ENCODE results near the gene NEK8.
A peak's percentile ranks its signal among the peaks of the same experiment; 100 is the strongest.
"Not testable (repeated sequence)": the region's sequence is repeated elsewhere in the genome, so short reads cannot be mapped to it uniquely, and the experiment has no call there.

NEK8 gene

DNA sequence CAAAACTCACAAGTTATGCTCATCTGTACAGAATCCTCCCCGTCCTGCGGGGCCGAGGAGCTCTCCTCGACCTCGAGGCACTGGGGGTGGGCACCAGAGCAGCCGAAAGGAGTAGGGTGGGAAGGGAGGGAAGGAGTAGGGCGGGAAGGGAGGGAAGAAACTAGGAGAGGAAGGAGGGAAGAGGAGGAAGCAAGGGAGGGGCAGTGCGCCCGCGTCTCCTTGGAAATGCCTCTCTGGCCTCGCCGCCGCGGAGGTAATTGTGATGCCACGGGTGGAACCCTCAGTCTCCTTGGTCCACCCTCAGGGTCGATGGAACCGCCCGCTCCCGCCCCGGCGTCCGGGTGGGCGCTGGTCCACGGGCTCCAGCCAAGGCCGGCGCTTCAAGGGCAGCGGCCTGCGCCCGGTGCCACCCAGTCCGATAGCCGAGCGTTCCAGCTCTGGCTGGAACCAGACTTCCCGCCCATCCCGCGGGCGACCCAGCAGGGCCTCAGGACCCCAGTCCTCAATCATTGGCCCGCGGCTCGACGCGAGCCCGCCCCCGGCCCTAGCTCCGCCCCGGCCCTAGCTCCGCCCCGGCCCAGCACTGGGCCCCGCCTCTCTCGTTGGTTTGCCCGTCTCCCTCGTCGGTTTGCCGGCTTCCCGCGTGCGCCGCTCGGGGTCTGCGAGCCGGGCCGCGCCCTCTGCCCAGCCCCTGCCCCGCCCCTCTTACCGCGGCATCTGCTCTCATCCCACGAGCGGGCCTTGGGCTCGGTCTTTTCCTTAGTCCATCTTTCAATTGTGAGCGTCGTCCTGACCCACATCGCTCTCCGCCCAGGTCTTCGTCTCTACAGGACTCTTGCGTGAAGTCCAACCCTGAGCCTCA, 17.5 kb upstream of the NEK8 start:
- peak; percentile 75 for DNase-seq (ENCODE audit: low spot score)

DNA sequence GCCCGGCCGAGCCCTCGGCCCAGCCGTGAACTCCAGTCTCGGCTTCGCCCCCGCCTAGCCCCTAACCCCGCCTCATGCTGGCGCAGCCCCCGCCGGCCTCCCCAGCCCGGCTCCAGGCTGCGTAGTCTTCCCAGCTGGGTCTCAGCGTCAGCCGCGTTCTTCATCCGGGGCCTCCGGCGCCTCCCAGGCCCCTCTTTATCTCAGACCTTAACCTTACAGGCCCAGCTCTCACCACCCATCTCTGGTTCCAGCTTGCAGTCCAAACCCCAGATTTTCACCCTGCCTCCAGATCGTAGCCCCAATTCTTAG, 16.9 kb upstream of the NEK8 start, which contains the start of gene PROCA1:
Gene PROCA1 (minus strand): TSS at position 166 of the 309 bp plus-strand sequence. CDS start 228 bp downstream, outside the sequence.
- DNase-seq (ENCODE audit: low spot score), result no peak

DNA sequence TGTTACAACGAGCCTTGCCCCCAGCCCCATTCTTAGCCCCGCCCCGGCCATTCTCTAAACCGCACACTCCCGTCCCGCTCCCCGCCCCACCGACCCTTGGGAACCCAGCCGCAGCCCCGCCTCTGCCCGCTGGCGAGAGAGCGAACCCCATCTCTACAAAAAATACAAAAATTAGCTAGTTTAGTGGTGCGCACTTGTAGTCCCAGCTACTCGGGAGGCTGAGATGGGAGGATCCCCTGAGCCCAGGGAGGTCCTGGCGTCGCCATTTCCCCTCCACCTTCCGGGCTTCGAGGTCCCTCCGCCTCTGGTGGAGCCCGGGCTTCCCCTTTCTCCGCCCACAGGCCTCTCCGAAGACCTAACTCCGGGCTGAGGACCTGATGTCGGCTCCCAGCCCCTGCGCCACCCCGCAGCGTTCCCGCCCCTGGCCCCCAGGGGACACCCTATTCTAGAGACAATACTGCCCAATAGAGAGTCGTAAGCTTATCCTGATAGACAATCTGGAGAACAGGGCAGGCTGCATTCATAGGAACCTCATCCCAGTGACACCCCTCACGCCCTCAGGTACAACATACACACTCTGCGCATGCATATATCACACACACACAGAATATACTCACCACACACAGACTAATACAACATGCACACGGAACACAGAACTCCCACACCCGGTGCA, 16.4 kb upstream of the NEK8 start:
- DNase-seq (ENCODE audit: low spot score), result no peak

DNA sequence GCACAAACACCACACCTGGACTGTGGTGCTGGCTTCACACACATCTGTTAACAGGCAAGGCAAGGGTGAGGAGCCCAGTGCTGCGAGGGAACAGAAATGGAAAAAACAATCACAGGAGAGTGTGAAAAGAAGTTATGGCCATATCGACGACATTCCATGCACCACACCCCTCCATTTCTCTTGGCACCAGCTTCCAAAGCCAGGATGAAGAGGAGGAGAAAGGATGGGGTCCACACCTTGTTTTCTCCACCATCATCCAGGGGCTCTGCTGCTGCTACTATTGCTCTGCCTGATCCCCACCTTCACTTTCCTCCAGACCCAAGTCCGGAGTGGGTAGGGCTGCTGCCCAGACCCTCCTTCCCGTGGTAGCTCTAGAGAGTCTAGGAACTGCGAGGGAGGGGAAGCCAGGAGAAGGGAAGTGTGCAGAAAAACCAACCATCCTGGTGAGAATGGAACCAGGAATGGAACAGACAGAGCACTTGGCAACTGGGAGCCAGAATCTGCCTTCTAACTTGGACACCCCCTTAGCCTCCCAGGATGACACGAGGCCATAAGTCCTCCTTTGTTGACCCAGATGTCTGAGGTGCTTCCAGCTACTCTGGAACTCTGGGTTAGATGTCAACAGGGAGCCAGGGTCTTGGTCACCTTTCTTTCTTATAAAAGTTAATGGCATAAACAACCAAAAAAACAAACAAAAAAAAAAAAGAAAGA, 15.7 kb upstream of the NEK8 start:
- DNase-seq (ENCODE audit: low spot score), result no peak

DNA sequence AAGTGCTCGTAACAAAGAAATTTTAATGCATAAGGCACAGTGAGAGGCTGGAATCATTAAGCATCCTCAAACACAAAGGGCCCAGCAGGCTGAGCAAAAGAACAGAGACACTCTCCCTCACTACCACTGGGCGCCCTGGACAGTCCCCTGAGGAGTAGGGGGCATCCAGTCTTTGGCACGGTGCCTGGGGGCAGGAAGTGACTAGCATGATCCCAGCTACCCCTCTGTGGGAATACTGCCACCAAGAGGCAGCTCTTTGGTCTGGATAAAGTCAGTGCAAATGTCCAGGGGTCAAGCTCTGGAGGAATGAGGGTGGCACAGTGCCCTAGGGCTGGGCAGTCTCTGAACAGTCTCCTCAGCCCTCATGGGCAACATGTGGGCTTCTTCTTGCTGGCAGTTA, 14.3 kb upstream of the NEK8 start:
- no peak for DNase-seq (ENCODE audit: low spot score)

DNA sequence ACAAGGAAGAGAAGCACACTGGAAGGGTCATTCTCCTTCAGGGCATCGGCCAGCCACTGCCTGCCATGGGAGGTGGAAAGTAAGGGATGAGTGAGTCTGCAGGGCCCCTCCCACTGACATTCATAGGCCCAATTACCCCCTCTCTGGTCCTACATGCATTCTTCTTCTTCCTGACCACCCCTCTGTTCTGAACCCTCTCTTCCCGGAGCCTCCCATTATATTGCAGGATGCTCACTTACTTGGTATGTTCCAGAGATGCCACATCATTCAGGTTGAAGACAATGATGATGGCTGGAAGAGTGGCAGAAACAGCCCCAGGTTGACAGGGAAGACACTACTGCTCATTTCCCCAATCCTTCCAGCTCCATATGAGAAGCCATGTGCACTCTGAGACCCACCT, 13.4 kb upstream of the NEK8 start:
- DNase-seq (ENCODE audit: low spot score), result no peak

DNA sequence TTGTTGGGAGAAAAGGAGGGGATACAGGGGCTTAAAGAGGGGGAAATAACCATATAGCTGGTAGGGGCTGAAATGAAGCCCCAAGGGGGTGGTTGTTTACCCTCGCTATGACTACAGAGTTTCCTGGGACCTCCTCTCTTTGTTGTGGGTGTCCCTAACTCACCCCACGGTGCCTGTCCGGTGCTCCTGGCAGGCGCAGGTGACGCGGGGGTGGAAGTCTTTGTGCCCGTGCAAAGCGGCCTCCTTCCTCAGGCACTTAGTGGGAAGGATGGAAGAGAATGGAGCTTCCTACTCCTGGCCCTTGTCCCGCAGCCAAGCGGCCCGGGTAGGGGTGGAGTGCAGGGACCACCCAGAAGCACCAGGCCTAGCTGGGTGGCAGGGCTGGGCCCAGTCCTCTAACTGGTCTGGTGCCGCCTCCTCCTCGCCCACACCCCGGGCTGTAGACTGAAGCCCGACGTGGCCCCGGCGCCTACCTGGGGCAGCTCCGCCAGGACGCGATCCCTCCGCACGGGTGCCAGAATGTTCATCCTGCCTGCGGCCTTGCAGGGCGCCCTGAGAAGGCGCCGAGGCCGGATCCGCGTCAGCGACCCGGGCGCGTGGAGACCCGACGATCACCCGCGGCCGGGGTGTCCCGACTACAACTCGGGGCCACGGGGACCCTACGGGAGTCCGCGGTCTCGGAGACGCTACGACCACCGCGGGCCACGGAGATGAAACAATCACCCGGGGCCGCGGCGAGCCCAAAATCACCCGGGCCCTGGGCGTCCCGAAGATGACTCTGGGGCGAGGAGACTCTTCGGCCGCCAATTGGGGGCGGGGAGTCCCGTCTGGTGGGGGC, 11.6 kb upstream of the NEK8 start:
- no peak for DNase-seq (ENCODE audit: low spot score)

DNA sequence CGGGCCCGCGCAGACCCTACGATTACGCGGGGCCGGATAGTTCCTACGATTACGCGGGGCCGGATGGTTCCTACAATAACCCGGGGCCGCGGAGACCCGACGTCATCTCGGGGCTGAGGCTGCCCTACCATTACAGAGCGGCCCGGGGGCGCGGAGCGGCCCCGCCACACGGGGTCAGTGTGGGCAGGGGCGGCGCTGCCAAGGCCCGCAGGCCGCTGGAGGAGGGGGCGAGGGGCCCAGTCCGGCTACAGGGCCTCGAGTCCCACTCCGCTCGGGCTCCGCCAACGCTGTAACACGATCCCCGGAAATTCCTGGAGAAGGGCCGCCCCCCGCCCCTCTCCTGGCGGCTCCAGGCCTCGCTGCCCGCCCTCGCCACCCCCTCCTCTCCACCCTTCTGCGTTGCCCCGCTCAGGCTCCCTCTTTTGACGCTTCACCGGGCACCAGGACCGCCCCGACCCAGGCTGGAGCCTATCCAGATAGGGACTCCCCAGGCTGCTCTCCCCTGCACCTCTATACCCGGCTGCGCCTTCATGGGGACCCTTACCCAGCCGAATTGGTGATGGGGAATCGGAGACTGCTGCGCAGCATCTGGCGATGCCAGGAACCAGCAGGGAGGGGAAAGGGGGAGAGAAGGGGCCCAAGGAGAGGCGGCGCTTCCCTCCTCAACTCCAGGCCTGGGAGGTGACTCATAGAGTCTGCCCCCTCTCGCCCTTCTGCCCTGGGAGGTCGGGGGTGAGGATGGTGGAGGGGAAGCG, 10.8 kb upstream of the NEK8 start, which contains the start of gene RAB34:
Gene RAB34 (minus strand): TSS at position 291 of the 755 bp plus-strand sequence. CDS start 602 bp downstream, outside the sequence.
- peak; percentile 25 for DNase-seq (ENCODE audit: low spot score)

DNA sequence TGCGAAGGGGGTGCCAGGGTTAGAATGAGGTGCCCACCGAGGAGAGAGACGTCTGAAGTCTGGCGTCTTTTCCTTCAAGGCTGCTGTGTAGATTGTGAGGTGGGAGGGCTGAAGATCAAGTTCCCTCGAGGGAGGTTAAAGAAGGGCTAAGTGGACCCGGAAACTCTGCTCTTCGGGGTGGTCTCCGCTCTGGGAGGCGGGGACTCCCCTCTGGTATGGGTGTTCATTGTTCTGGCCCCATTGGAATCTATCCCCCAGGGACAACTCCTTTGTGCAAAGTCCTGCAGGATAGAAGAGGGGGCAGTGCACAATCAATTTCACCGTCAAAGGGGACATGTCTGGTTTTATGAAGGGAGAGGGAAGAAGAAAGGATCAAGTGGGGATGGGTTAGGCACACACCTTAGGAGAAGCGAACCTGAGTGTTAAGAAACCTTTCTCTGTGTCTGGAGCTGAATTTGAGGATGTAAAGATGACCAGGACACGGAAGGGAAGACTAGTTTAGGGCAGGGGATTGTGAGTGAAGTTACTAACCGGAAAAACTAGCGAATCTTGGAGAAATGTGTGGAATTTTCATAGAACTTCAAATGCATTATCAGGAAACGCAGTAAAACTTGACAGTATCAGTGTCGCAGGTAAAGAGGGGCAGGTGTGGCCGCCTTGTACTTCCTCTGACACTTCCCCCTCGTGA, 10.1 kb upstream of the NEK8 start:
- DNase-seq (ENCODE audit: low spot score), result no peak

DNA sequence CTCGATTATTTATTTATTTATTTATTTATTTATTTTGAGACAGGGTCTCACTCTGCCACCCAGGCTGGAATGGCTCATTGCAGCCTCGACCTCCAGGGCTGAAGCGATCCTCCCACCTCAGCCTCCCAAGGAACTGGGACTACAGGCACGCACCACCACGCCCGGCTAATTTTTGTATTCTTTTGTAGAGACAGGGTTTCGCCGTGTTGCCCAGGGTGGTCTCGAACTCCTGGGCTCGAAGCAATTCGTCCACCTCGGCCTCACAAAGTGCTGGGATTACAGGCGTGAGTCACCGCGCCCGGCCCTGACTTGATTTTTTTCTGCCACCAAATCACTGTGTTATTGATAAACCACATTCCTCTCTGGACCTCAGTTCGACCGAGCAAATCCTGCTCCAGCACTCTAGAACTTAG, 9.6 kb upstream of the NEK8 start:
- DNase-seq (ENCODE audit: low spot score), result no peak

DNA sequence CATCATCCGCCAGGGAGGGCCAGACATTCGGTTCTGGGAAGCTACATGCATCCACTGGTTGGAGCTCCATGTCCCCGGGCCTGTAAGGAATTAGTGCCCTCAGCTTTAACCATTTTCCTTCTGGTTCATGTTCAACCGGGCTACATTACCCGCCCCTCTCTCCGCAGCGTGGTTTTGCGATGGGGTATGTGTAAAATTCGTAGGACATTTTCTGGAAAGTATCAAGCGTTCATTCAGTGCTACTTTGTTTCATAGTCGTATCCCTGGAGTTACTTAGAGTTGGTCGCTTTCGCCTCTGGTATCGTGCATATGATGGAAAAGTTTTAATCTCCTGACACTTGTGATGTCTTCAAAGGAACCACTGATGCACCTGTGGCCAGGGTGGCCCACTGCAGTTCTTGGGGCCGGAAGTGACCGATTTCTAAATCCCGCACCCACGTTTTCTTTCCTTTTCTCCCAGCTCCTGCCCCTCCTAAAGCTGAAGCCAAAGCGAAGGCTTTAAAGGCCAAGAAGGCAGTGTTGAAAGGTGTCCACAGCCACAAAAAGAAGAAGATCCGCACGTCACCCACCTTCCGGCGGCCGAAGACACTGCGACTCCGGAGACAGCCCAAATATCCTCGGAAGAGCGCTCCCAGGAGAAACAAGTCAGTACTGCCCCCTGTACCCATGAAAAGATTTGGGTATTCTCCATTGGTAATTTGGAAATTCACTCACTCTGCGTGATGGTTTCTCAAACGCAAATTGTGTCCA, 8.2 kb upstream of the NEK8 start:
- DNase-seq (ENCODE audit: low spot score), result no peak

DNA sequence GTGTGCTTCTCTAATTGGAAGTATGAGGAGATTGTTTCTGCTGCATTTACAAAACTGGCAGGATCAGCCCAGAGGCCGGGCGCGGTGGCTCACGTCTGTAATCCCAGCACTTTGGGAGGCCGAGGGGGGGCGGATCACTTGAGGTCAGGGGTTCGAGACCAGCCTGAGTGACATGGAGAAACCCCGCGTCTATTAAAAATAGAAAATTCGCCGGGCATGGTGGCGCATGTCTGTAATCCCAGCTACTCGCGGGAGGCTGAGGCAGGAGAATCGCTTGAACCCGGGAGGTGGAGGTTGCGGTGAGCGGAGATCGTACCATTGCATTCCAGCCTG, 7.6 kb upstream of the NEK8 start:
- DNase-seq (ENCODE audit: low spot score), result not testable (repeated sequence)

DNA sequence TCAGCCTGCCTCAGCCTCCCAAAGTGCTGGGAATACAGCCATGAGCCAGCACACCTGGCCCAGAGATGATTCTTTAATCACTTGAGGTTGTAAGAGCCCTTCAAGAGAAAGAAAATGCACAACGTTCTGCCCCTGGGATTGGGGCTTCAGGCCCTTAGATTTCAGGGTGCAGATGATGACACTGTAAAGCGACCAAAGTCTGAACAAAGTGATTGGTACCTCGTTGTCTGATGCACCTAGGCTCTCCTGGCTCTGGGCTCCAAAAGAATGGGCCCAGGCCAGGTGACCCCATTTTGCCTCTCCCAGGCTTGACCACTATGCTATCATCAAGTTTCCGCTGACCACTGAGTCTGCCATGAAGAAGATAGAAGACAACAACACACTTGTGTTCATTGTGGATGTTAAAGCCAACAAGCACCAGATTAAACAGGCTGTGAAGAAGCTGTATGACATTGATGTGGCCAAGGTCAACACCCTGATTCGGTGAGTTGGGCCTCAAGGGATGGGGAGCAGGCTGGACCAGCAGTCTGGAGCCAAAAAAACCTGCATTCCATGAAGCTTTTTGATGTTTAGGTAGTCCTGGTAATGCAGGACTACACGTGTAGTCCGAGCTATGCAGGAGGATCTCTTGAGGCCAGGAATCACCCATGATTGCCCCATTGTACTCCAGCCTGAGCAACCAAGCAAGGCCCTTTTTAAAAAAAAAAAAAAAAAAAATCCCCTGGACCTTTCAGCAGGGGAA, 6.0 kb upstream of the NEK8 start:
- DNase-seq (ENCODE audit: low spot score), result no peak

DNA sequence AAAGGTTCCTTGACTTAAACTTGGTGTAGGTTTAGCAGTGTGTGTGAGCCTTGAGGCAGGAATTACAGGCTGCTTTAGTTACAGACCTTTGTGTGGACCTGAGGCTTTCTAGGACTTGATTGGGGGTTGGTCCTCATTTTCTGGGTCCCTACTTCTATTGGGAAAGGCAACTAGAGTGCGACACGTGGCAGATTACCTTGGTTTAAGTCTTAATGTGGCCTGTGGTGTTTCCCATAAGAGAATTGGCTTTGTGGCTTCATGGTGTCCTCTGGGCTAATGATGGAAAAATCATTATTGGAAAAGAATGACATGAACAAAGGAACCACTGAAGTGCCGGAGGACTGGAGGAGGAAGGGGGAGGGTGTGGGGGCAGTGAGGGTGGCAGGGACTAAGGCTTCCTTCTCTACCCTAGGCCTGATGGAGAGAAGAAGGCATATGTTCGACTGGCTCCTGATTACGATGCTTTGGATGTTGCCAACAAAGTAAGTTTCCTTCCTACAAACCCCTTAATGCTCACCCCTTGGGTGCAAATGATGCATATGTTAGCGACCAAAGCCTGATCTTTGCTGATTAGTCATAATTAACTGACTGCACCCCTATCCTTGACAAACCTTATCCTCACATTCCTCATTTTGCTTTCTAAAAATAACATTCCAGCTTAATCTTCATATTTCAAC, 5.3 kb upstream of the NEK8 start:
- DNase-seq (ENCODE audit: low spot score), result no peak

DNA sequence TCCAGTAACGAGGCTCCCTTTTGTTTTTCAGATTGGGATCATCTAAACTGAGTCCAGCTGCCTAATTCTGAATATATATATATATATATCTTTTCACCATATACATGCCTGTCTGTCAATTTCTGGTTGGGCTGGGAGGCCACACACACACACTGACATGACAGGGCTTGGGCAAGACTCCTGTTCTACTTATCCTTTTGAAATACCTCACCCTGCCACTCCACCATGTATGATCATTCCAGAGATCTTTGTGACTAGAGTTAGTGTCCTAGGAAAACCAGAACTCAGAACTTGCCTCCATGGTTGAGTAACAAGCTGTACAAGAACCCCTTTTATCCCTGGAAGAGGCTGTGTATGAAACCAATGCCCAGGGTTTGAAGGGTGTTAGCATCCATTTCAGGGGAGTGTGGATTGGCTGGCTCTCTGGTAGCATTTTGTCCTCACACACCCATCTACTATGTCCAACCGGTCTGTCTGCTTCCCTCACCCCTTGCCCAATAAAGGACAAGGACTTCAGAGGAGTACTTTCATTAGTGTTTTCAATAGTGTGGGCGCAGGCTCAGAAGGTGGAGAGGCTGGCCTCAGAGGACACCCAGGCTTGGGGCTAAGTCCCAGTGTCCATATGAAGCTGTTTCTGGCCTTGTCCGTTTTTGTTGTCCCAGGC, 4.6 kb upstream of the NEK8 start:
- not testable (repeated sequence) for DNase-seq (ENCODE audit: low spot score)

DNA sequence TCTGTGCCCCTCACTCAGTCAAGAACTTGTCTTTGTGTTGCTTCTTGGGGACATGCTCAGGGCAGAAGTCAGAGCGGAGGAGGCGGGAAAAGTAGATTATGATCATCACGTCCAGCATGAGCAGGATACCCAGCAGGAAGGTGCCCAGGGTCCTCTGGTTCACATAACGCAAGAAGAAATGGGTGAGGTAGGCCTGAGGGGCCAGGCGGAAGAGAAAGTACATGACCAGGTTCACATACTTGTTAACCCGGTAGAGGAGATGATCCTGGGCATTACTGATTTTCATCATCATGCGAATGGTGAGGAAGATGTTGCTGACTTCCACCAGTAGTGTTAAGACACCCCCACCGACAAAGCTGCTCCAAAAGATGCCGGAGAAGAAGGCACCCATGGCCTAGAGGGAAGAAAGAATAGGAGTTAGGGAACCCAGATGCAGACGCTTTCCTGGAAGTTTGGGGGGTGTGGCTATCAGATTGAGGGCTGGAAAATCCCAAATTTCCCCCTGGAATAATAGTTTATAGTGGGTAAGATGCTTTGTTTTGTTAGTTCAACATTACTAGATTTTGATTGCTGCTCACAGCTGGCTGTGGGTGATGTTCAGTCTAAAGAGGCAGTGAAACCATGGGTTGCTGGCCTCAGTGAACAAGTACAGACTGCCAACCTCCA, 4.0 kb upstream of the NEK8 start:
- DNase-seq (ENCODE audit: low spot score), result no peak

DNA sequence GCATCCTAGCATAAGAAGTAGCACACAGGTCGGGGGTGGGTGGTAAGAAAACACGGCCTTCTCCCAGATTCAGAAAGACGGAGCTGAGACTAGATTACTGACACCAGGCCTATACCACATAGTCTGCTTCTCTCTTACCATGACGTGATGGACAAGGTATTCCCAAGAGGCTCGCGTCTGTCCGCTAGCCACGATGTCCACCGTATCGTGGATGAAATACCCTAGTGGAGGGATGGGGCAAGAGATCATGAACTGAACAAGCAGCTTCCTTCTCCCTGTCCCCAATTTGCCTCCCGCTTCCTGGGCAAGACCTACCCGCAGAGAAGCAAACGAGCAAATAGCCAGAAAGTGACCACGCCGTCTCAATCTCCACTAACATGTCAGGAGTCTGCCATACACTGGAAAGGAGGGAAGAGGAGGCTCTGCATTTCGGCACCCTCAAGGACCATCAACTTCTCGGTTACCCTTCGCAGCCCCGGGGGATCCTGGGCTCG, 3.4 kb upstream of the NEK8 start:
- DNase-seq (ENCODE audit: low spot score), result no peak

All from pons (tissue), 1 donor.